DND-41 (cell line): Measurements from ENCODE around the gene RPUSD1.

Source experiments
- ATAC-seq: fragments of 200-7000 bp; cut with Tn5 transposase; 3 replicates; pipeline ENCODE4 v1.9.1; 2021; ENCODE audit warnings: low read depth; ENCODE audit not compliant: insufficient read depth
- DNase-seq: peaks from one replicate; pipeline ENCODE4 v3.0.0-alpha.2; 2020
- H2AFZ ChIP-seq: 2 replicates; pipeline ENCODE4 v1.6.0; 2012; ENCODE audit warnings: low read depth, low read length
- H3K27ac ChIP-seq: 2 replicates; pipeline ENCODE4 v1.5.1; 2012; ENCODE audit warnings: low read length, inconsistent platforms
- H3K27me3 ChIP-seq: fragments of 200-600 bp; sonication (generic); 2 replicates; pipeline ENCODE4 v1.6.0; 2012; ENCODE audit warnings: low read length, mild to moderate bottlenecking, inconsistent platforms; ENCODE audit not compliant: insufficient read depth, poor library complexity
- H3K36me3 ChIP-seq: 2 replicates; pipeline ENCODE4 v1.5.1; 2012; ENCODE audit warnings: low read length, inconsistent platforms; ENCODE audit not compliant: insufficient read depth
- H3K4me1 ChIP-seq: 2 replicates; pipeline ENCODE4 v1.5.1; 2012; ENCODE audit warnings: mild to moderate bottlenecking, low read length; ENCODE audit not compliant: insufficient read depth
- H3K4me2 ChIP-seq: 2 replicates; pipeline ENCODE4 v1.6.0; 2012; ENCODE audit warnings: mild to moderate bottlenecking, moderate library complexity, low read length, inconsistent platforms; ENCODE audit not compliant: insufficient read depth
- H3K4me3 ChIP-seq, 2 experiments: fragments of 200-600 bp in 1 of 2; shearing (Covaris generic) in 1 of 2; 2 replicates each; pipeline ENCODE4 v1.5.1; 2012 to 2016; ENCODE audit warnings: inconsistent platforms in 2 of 2, low read length in 2 of 2, mild to moderate bottlenecking in 2 of 2, low read depth in 1 of 2, moderate library complexity in 1 of 2
- H3K79me2 ChIP-seq: 2 replicates; pipeline ENCODE4 v1.6.0; 2012; ENCODE audit warnings: low read length, inconsistent platforms; ENCODE audit not compliant: insufficient read depth
- H3K9ac ChIP-seq: 2 replicates; pipeline ENCODE4 v1.6.0; 2012; ENCODE audit warnings: low read depth, mild to moderate bottlenecking, inconsistent platforms, low read length, moderate library complexity
- H3K9me3 ChIP-seq: 2 replicates; pipeline ENCODE4 v1.5.1; 2012; ENCODE audit warnings: low read length, moderate library complexity, mild to moderate bottlenecking, inconsistent platforms; ENCODE audit not compliant: insufficient read depth, severe bottlenecking
- H4K20me1 ChIP-seq: 2 replicates; pipeline ENCODE4 v1.6.0; 2012; ENCODE audit warnings: low read length; ENCODE audit not compliant: insufficient read depth
- EZH2 ChIP-seq: IDR thresholded peaks from 3 replicates; pipeline ENCODE4 v1.6.1; 2012; ENCODE audit warnings: borderline replicate concordance, low read depth, mild to moderate bottlenecking, moderate library complexity, low read length, inconsistent platforms; ENCODE audit not compliant: severe bottlenecking
- TF ChIP-seq, protein P1 (sequence below): IDR thresholded peaks from 2 replicates; pipeline ENCODE4 v1.5.1; 2012; ENCODE audit warnings: borderline replicate concordance, low read length, moderate library complexity, mild to moderate bottlenecking; ENCODE audit not compliant: poor library complexity, severe bottlenecking; ENCODE audit errors: extremely low read depth

The RPUSD1 gene

DNA sequence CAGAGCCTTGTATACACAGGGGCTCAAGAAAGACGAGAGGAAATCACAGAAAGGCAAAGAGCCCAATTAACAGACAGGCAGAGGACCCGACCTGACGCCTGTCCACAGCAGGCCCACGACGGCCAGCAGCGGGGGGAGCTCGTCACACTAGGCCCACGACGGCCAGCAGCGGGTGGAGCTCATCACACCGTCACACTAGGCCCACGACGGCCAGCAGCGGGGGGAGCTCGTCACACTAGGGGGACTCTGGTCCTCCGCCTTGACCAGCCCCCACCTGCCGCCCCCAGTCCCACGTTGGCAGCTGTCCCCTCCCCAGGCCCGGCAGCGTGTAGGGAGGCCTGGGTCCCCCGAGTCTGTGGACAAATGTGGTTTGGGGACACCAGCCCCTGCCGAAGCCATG, 36.0 kb upstream of the RPUSD1 start:
- no peaks in the 10 kb centered on the region for H3K36me3 ChIP-seq
- H3K4me1 ChIP-seq: no peaks in the 10 kb centered on the region
- no peak overlapping the region for H2AFZ ChIP-seq
- H3K27me3 ChIP-seq: no peaks in the 10 kb centered on the region
- TF ChIP-seq EZH2: no peak
- TF ChIP-seq, protein P1, sequence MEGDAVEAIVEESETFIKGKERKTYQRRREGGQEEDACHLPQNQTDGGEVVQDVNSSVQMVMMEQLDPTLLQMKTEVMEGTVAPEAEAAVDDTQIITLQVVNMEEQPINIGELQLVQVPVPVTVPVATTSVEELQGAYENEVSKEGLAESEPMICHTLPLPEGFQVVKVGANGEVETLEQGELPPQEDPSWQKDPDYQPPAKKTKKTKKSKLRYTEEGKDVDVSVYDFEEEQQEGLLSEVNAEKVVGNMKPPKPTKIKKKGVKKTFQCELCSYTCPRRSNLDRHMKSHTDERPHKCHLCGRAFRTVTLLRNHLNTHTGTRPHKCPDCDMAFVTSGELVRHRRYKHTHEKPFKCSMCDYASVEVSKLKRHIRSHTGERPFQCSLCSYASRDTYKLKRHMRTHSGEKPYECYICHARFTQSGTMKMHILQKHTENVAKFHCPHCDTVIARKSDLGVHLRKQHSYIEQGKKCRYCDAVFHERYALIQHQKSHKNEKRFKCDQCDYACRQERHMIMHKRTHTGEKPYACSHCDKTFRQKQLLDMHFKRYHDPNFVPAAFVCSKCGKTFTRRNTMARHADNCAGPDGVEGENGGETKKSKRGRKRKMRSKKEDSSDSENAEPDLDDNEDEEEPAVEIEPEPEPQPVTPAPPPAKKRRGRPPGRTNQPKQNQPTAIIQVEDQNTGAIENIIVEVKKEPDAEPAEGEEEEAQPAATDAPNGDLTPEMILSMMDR: no peak
- no peak overlapping the region for H3K9ac ChIP-seq
- DNase-seq: no peak
- H3K79me2 ChIP-seq: no peaks in the 10 kb centered on the region
- ATAC-seq: no peak
- H3K9me3 ChIP-seq: no peaks in the 10 kb centered on the region
- no peak overlapping the region for H3K27ac ChIP-seq
- H3K4me3 ChIP-seq: no peak overlapping the region
- no peak overlapping the region for H3K4me2 ChIP-seq
- H4K20me1 ChIP-seq: no peaks in the 10 kb centered on the region

DNA sequence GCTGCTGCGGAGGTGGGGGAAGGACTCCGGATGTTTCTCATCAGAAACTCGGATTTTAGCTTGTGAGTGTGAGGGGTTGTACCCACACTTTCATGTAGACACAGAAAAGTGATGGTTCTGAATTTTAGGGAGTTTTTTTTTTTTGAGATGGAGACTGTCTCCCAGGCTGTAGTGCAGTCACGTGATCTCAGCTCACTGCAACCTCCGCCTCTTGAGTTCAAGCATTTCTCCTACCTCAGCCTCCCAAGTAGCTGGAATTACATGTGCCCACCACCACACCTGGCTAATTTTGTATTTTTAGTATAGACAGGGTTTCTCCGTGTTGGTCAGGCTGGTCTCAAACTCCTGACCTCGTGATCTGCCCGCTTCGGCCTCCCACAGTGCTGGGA, 34.7 kb upstream of the RPUSD1 start:
- H3K4me1 ChIP-seq: no peaks in the 10 kb centered on the region
- no peak overlapping the region for H3K4me2 ChIP-seq
- no peak overlapping the region for H3K4me3 ChIP-seq
- H2AFZ ChIP-seq: no peak overlapping the region
- H3K27me3 ChIP-seq: no peaks in the 10 kb centered on the region
- H3K9me3 ChIP-seq: no peaks in the 10 kb centered on the region
- H3K79me2 ChIP-seq: no peaks in the 10 kb centered on the region
- DNase-seq (no peak), ATAC-seq (no peak)
- H3K9ac ChIP-seq: no peak overlapping the region
- H3K27ac ChIP-seq: no peak overlapping the region
- H3K36me3 ChIP-seq: no peaks in the 10 kb centered on the region
- TF ChIP-seq EZH2: no peak
- TF ChIP-seq, protein P1: no peak
- H4K20me1 ChIP-seq: no peaks in the 10 kb centered on the region

DNA sequence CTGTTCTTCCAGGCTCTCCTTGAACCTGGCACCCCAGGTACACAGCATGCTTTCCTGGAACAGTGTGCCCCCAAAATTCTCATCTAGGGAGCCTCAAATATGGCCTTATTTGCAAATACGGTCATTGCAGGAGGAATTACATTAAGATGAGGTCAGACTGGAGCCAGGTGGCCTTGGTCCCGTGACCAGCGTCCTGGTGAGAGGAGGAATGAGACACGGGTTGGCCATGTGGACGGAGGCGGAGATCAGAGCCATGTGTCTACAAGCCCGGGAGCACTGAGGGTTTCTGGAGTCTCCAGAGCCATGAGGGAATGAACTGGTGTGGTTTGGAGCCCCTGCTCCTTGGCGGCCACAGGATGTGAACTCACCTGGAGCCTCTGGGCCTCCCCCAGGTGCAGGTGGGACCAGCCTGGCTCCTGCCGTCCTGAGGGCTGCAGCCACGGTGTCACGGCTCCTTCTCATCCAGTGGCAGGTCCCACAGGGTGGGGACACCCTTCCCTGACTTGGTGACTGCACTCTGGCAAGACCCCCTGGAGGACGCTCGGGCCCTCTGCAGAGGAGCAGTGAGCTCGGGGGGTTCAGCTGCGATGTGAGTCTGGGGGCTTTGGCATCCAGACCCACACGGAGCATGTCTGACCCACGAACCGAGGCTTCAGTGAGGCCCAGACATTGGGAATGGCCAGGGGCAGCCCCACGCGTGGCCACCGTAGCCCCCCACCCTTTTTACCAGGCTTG, 34.2 kb upstream of the RPUSD1 start:
- no peak overlapping the region for H3K27ac ChIP-seq
- H3K9me3 ChIP-seq: no peaks in the 10 kb centered on the region
- H3K4me1 ChIP-seq: no peaks in the 10 kb centered on the region
- H4K20me1 ChIP-seq: no peaks in the 10 kb centered on the region
- no peak overlapping the region for H3K4me3 ChIP-seq
- no peaks in the 10 kb centered on the region for H3K79me2 ChIP-seq
- no peak for ATAC-seq
- no peak overlapping the region for H2AFZ ChIP-seq
- H3K36me3 ChIP-seq: no peaks in the 10 kb centered on the region
- DNase-seq: no peak
- H3K27me3 ChIP-seq: no peaks in the 10 kb centered on the region
- no peak overlapping the region for H3K4me2 ChIP-seq
- H3K9ac ChIP-seq: no peak overlapping the region
- no peak for TF ChIP-seq EZH2
- TF ChIP-seq, protein P1: no peak
